HepG2 (cell line): ENCODE results near the gene KCTD5. TPM values are rescaled to one million over a fixed set of nuclear protein-coding genes. Genes with fewer than 3 reads are reported as not detected.
A peak's percentile ranks its signal among the peaks of the same experiment; 100 is the strongest.

ENCODE experiments used
- MATR3 ChIP-seq: sonication (generic); formaldehyde crosslinking; IDR thresholded peaks from 2 replicates; pipeline ENCODE4 v1.4.0; 2020; ENCODE audit warnings: missing genetic modification reagents
- MTF2 ChIP-seq: sonication (generic); formaldehyde crosslinking; IDR thresholded peaks from 2 replicates; pipeline ENCODE4 v1.5.0; 2020; ENCODE audit warnings: missing genetic modification reagents, borderline replicate concordance
- NFE2L1 ChIP-seq: sonication (generic); formaldehyde crosslinking; IDR thresholded peaks from 2 replicates; pipeline ENCODE4 v1.4.0; 2020; ENCODE audit warnings: missing genetic modification reagents, mild to moderate bottlenecking, borderline replicate concordance
- NR2F6 ChIP-seq, 2 experiments: IDR thresholded peaks; 2 replicates each; pipeline ENCODE4 v1.6.1; 2016; ENCODE audit warnings: antibody characterized with exemption in 1 of 2, mild to moderate bottlenecking in 1 of 2
- PCBP2 ChIP-seq: fragments of 200-400 bp; formaldehyde crosslinking; optimal IDR thresholded peaks from 2 replicates; pipeline ENCODE3; 2018; ENCODE audit warnings: low read length, low read depth; ENCODE audit not compliant: poor library complexity, severe bottlenecking
- PPARG ChIP-seq: conservative IDR thresholded peaks from 2 replicates; pipeline ENCODE4 v1.6.1; 2016; ENCODE audit warnings: missing biosample characterization, missing genetic modification reagents
- ZBTB33 ChIP-seq: sonication (generic); formaldehyde crosslinking; IDR thresholded peaks from 2 replicates; pipeline ENCODE4 v1.4.0; 2020; ENCODE audit warnings: missing genetic modification reagents
- ZNF331 ChIP-seq: sonication (generic); formaldehyde crosslinking; IDR thresholded peaks from 2 replicates; pipeline ENCODE4 v1.4.0; 2020; ENCODE audit warnings: missing genetic modification reagents
- ZNF510 ChIP-seq: sonication (generic); formaldehyde crosslinking; IDR thresholded peaks from 2 replicates; pipeline ENCODE4 v1.4.0; 2020; ENCODE audit warnings: low read depth, mild to moderate bottlenecking, missing genetic modification reagents
- ZNF776 ChIP-seq: sonication (generic); formaldehyde crosslinking; IDR thresholded peaks from 2 replicates; pipeline ENCODE4 v1.4.0; 2020; ENCODE audit warnings: mild to moderate bottlenecking, missing genetic modification reagents
- polyA plus RNA-seq, 8 experiments: library from polyadenylated mRNA; depleted of rRNA in 3 of 8; stranded (reverse) in 7 of 8; unstranded in 1 of 8; fragments of >200 nt; fragmentation: Illumina TruSeq in 4 of 8; extraction: Trizol in 4 of 8; gene quantifications; 2 replicates each; pipeline versions ENCODE4 v1.2.1 to v1.2.3, GENCODE V29; 2011 to 2016; ENCODE audit warnings: low read depth in 4 of 8, missing spikeins in 1 of 8, mixed read lengths in 1 of 8; ENCODE audit not compliant: insufficient read depth in 1 of 8
- total RNA-seq, 5 experiments: library from RNA; depleted of rRNA; stranded (reverse); fragments of >200 nt; fragmentation: Illumina TruSeq; extraction: Trizol; gene quantifications; 2 replicates each; pipeline ENCODE4 v1.2.3, GENCODE V29; 2016; ENCODE audit warnings: low read depth in 1 of 5
- TF ChIP-seq, protein P1 (sequence below), 2 experiments: fragments of 450-650 bp in 1 of 2; sonication (generic) in 1 of 2; formaldehyde crosslinking in 1 of 2; IDR thresholded peaks; 2 replicates each; pipeline versions ENCODE4 v1.6.1 to v1.8.0; 2016 to 2022; ENCODE audit warnings: antibody characterized with exemption in 1 of 2, mild to moderate bottlenecking in 1 of 2, missing genetic modification reagents in 1 of 2
- TF ChIP-seq, protein P2 (sequence below): sonication (generic); formaldehyde crosslinking; IDR thresholded peaks from 2 replicates; pipeline ENCODE4 v1.9.0; 2021; ENCODE audit warnings: missing genetic modification reagents, borderline replicate concordance
- TF ChIP-seq, protein P3 (sequence below): sonication (generic); formaldehyde crosslinking; IDR thresholded peaks from 2 replicates; pipeline ENCODE4 v1.4.0; 2020; ENCODE audit warnings: missing genetic modification reagents

KCTD5 gene
- total and polyA plus RNA-seq, 2 of the 13 experiments (the other 11 are each of a cell fraction or from before 2014, with no cell fraction given) = 25.4 to 29.8 TPM

DNA sequence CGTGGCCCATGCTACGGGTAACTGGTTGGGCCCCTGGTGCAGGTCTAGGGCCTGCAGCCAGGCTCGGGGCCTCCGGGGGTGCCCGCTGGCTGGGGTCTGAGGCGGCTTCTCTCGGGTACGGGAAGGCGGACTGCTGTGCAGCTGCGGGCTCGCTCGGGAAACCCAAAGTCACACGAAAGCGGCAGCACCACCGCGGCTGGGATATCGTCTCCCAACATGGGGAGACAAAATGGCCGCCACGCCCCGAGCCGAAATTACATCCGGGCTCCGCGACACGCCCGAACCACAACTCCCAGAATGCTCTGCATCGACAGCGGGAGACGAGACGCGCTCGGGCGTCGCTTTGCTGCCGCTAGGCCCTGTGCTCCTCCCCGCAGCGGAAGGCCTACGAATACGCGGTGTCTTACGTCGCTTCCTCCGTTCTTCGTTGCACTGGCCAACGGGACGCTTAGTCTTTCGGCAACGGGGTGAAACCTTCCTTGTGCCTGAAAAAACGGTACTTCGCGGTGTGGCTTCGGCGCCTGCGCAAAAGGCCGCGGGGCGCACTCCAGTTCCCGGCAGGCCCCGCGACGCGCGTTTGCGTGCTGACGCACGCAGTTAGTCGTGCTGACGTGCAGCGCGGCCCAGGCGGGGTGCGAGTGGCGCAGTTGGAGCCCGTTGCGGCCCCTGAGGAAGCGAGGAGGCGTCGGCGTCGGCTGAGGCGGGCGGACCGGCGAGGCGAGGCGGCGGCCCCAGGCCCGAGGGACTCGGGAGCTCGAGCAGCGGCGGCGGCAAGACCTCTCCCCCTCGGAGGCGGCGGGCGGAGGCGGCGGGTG is 69.9 kb downstream of the KCTD5 start, which contains the start of gene SRRM2 (continued):
- TF ChIP-seq, protein P1, sequence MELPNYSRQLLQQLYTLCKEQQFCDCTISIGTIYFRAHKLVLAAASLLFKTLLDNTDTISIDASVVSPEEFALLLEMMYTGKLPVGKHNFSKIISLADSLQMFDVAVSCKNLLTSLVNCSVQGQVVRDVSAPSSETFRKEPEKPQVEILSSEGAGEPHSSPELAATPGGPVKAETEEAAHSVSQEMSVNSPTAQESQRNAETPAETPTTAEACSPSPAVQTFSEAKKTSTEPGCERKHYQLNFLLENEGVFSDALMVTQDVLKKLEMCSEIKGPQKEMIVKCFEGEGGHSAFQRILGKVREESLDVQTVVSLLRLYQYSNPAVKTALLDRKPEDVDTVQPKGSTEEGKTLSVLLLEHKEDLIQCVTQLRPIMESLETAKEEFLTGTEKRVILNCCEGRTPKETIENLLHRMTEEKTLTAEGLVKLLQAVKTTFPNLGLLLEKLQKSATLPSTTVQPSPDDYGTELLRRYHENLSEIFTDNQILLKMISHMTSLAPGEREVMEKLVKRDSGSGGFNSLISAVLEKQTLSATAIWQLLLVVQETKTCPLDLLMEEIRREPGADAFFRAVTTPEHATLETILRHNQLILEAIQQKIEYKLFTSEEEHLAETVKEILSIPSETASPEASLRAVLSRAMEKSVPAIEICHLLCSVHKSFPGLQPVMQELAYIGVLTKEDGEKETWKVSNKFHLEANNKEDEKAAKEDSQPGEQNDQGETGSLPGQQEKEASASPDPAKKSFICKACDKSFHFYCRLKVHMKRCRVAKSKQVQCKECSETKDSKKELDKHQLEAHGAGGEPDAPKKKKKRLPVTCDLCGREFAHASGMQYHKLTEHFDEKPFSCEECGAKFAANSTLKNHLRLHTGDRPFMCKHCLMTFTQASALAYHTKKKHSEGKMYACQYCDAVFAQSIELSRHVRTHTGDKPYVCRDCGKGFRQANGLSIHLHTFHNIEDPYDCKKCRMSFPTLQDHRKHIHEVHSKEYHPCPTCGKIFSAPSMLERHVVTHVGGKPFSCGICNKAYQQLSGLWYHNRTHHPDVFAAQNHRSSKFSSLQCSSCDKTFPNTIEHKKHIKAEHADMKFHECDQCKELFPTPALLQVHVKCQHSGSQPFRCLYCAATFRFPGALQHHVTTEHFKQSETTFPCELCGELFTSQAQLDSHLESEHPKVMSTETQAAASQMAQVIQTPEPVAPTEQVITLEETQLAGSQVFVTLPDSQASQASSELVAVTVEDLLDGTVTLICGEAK (IDR thresholded peaks at IDR 0.05) = no peak
- TF ChIP-seq, protein P1 (CRISPR knock-in tag; IDR thresholded peaks at IDR 0.05) = peak; percentile 81; the same call in 1 of the 2 replicates
- TF ChIP-seq ZNF331 (0 out of 2 replicates have a peak, but pooled peaks have one; percentile 1), PCBP2 (no peak), NFE2L1 (CRISPR knock-in tag) (no peak), ZBTB33 (CRISPR knock-in tag) (no peak), NR2F6 (IDR thresholded peaks at IDR 0.05) (no peak), NR2F6 (CRISPR knock-in tag; IDR thresholded peaks at IDR 0.05) (no peak), ZNF776 (CRISPR knock-in tag) (no peak), MTF2 (CRISPR knock-in tag) (no peak), PPARG (CRISPR knock-in tag) (peak; percentile 32; the same call in 1 of the 2 replicates), MATR3 (CRISPR knock-in tag) (no peak), ZNF510 (CRISPR knock-in tag) (peak; percentile 56)
- TF ChIP-seq, protein P2, sequence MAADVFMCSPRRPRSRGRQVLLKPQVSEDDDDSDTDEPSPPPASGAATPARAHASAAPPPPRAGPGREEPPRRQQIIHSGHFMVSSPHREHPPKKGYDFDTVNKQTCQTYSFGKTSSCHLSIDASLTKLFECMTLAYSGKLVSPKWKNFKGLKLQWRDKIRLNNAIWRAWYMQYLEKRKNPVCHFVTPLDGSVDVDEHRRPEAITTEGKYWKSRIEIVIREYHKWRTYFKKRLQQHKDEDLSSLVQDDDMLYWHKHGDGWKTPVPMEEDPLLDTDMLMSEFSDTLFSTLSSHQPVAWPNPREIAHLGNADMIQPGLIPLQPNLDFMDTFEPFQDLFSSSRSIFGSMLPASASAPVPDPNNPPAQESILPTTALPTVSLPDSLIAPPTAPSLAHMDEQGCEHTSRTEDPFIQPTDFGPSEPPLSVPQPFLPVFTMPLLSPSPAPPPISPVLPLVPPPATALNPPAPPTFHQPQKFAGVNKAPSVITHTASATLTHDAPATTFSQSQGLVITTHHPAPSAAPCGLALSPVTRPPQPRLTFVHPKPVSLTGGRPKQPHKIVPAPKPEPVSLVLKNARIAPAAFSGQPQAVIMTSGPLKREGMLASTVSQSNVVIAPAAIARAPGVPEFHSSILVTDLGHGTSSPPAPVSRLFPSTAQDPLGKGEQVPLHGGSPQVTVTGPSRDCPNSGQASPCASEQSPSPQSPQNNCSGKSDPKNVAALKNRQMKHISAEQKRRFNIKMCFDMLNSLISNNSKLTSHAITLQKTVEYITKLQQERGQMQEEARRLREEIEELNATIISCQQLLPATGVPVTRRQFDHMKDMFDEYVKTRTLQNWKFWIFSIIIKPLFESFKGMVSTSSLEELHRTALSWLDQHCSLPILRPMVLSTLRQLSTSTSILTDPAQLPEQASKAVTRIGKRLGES (CRISPR knock-in tag) = peak; percentile 77; the same call in 1 of the 2 replicates
- TF ChIP-seq, protein P3, sequence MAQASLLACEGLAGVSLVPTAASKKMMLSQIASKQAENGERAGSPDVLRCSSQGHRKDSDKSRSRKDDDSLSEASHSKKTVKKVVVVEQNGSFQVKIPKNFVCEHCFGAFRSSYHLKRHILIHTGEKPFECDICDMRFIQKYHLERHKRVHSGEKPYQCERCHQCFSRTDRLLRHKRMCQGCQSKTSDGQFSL = no peak
